Stimulated activated CD8-positive, alpha-beta memory T cell treated with anti-CD3 and anti-CD28 coated beads, Interleukin-12 subunit alpha, Interleukin-12 subunit beta, amount 100 ng/mL, for 1 hour (primary cell): ENCODE measurements around the gene ABCB8.

Source experiments
- DNase-seq: peaks from one replicate; pipeline ENCODE4 v3.0.0-alpha.2; 2020; ENCODE audit warnings: low read depth

Gene ABCB8

GRCh38 chr7:151028131-151028947 is at the start of gene ABCB8:
TSS of gene ABCB8 (plus strand) at chr7:151028450. CDS start at chr7:151028516, 66 bp downstream.
- DNase-seq: peak; percentile 96

DNA sequence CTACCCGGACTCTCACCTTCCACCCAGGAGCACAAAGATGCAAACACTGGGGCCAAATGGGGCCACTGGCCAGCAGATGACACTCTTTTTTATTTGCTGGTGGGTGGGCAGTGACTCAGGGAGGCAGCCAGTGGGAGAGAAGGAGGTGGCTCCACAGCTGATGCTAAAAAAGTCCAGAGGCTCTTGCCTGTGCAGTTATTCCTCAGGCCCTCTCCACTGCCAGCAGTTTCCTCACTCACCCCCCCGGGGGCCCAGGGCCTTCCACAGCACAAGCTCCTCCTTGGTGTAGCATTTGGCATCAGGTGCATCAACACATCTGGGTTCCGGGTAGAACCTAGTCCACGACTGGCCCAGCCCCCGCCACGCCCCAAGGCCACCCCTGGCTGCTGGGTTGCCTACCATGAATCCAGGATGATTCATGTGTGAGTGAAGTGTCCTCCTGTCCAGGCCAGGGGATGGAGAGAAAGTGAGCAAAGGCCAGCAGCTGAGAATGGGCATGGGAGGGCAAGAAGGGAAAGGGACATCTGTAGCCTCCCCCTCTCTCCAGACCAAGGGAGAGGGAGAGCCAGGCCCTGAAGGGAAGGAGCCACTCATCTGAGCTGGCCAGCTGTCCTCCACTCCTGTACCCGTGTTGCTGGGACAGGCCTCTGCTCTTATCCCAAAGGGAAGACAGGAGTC is 48.4 kb upstream of the ABCB8 start:
- no peak for DNase-seq

- no peak for DNase-seq
Observed at GRCh38 chr7:150980663-150981062, 47.6 kb upstream of the ABCB8 start.

GRCh38 chr7:150981644-150982043 is 46.6 kb upstream of the ABCB8 start:
- DNase-seq: no peak

- DNase-seq: no peak
Observed at GRCh38 chr7:150982351-150982750, 45.9 kb upstream of the ABCB8 start.

GRCh38 chr7:150983893-150984368 is 44.3 kb upstream of the ABCB8 start:
- no peak for DNase-seq

GRCh38 chr7:150986099-150986512 is 42.1 kb upstream of the ABCB8 start:
- DNase-seq: no peak

DNA sequence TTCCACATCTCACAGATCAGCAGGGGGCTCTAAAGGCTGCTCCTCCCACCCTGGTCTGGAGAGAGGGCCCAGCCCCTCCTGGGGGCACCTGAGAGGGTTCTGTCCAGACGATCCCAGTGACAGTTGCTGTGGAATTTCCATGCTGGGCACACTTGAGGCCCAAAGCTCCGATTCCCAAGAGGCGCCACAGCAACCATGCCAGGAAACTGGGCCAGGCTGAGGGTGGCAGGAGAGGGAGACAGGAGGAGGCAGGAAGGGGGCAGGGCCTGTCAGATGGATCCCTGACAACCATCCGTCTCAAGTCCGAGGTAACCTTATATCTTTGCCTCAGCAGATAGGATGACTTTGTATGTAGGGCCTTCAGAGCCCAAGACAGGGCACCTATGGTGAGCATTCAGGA is 41.7 kb upstream of the ABCB8 start:
- DNase-seq: no peak

GRCh38 chr7:150988230-150989226 is 39.7 kb upstream of the ABCB8 start:
- DNase-seq: peak; percentile 42

DNA sequence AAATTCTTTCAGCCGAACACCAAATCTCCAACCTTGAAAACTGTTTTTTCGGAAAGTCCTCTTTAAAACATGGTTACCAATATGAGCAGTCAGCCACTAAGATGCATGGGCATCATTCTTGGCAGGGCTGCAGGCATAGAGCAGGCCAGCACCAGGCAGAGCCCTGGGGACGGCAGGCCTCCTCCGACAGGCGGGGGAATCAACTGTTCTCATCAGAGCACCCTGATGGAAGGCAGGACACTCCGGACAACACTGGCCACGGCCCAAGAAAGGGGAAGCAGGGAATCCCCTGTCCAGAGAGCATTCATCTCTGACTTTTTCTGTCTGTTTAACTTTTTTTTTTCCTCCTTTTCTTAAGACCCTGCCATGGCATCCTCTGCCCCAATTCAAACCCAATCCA is 38.8 kb upstream of the ABCB8 start:
- DNase-seq: no peak

GRCh38 chr7:150990416-150991186 is 37.6 kb upstream of the ABCB8 start, which contains the start of gene NOS3:
TSS of gene NOS3 (plus strand) at chr7:150991017. CDS start at chr7:150993804, 2,787 bp downstream.
- no peak for DNase-seq

DNA sequence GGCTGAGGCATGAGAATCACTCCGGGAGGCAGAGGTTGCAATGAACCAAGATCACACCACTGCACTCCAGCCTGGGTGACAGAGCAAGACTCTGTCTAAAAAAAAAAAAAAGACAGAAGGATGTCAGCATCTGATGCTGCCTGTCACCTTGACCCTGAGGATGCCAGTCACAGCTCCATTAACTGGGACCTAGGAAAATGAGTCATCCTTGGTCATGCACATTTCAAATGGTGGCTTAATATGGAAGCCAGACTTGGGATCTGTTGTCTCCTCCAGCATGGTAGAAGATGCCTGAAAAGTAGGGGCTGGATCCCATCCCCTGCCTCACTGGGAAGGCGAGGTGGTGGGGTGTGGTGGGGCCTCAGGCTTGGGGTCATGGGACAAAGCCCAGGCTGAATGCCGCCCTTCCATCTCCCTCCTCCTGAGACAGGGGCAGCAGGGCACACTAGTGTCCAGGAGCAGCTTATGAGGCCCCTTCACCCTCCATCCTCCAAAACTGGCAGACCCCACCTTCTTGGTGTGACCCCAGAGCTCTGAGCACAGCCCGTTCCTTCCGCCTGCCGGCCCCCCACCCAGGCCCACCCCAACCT is 36.1 kb upstream of the ABCB8 start:
- DNase-seq: no peak

DNA sequence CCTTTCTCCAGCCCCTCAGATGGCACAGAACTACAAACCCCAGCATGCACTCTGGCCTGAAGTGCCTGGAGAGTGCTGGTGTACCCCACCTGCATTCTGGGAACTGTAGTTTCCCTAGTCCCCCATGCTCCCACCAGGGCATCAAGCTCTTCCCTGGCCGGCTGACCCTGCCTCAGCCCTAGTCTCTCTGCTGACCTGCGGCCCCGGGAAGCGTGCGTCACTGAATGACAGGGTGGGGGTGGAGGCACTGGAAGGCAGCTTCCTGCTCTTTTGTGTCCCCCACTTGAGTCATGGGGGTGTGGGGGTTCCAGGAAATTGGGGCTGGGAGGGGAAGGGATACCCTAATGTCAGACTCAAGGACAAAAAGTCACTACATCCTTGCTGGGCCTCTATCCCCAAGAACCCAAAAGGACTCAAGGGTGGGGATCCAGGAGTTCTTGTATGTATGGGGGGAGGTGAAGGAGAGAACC is 35.4 kb upstream of the ABCB8 start:
- no peak for DNase-seq

GRCh38 chr7:150993511-150993910 is 34.7 kb upstream of the ABCB8 start:
- DNase-seq: no peak

DNA sequence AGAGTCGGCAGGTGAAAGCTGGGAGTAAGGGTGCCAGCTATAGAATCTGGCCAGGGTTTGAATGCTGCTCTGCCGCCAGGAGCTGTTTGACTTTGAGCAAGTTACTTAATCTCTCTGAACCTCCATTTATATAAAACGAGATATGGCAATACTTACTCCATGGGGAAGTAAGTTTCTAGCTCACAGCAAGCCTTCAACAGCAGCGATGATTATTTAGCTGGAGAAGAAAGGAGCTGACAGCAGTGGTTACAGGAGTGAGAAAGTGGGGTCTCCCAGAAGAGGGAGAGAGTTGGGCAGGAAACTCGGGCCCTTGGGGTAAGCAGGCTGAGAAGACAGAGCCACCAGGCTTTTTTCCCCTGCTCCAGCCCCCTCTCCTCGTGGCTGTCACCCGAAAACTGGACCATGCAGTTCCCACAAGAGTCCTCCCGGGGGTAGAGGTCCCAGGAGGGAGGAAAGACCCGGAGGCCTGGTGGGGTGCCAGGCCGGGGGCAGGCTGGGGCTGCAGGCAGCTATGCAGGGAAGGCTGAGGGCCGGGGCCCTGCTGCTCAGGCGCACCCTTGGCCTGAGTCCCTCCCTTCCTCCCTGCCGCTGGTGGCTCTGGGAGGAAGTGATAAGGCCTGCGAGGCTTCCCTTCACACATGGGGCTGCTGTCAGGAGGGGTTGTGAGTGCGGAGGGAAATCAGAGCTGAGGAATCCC is 34.0 kb upstream of the ABCB8 start:
- no peak for DNase-seq

- no peak for DNase-seq
Observed at GRCh38 chr7:150994838-150995510, 33.3 kb upstream of the ABCB8 start.

DNA sequence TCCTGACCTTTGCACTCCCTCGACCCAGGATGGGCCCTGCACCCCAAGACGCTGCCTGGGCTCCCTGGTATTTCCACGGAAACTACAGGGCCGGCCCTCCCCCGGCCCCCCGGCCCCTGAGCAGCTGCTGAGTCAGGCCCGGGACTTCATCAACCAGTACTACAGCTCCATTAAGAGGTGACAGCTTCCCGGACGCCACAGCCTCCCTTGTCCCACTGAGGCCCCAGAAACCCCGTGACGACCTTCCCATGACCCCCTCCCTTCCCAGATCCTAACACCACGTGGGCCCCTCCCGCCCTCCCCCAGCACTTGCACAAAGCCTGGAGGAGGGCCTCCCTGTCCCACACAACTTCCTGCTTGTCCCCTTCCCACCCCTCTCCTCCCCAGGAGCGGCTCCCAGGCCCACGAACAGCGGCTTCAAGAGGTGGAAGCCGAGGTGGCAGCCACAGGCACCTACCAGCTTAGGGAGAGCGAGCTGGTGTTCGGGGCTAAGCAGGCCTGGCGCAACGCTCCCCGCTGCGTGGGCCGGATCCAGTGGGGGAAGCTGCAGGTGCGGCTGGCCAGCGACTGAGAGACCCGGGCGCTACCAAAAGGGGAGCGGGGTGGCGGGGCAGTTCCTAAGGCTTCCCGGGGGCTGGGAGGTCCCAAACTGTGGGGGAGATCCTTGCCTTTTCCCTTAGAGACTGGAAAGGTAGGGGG is 31.7 kb upstream of the ABCB8 start:
- no peak for DNase-seq

- no peak for DNase-seq
Observed at GRCh38 chr7:150997075-150997511, 31.2 kb upstream of the ABCB8 start.

- no peak for DNase-seq
Observed at GRCh38 chr7:150997817-150998216, 30.4 kb upstream of the ABCB8 start.
